LNCAP (cell line): ENCODE data around the gene SCGB3A2.

Experiments used
- TF ChIP-seq, protein P1 (sequence below): fragments of 450-650 bp; IDR thresholded peaks from 2 replicates; pipeline ENCODE4 v1.5.1; 2017; ENCODE audit warnings: mild to moderate bottlenecking

The SCGB3A2 gene

DNA sequence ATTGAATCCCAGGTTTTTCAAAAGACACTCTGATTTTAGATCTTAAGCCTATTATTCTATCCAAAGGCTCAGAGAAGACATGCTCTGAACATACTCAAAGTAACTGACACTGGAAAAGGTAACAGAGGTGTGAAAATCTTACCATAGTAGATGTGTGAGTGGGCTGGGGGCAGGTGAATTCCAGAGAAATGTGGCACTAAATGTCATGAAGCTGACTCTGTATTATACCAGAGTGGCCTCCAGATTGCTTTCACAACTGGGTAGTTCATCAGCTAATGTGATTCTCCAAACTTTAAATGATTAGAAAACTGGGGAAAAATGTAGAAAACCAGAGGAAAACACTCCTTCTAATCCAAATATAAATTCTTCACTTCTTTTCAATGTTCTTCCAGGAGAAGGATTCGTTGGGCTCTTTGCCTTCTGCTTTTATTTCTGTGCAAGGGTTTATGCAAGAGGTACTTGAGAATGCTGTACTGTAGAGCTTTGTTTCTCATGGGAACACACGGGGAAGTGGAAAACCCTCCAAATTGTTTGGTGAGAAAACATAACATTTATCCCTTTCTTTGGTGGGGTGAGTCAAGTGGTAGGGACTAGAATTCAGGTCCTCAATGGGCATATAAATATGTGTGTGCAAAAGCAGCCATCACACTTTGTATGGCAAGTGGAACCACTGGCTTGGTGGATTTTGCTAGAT, at the start of gene SCGB3A2:
Gene SCGB3A2, plus strand, starts transcription at position 646 of the 694 bp plus-strand sequence. CDS start 93 bp downstream, outside the sequence.
- TF ChIP-seq, protein P1, sequence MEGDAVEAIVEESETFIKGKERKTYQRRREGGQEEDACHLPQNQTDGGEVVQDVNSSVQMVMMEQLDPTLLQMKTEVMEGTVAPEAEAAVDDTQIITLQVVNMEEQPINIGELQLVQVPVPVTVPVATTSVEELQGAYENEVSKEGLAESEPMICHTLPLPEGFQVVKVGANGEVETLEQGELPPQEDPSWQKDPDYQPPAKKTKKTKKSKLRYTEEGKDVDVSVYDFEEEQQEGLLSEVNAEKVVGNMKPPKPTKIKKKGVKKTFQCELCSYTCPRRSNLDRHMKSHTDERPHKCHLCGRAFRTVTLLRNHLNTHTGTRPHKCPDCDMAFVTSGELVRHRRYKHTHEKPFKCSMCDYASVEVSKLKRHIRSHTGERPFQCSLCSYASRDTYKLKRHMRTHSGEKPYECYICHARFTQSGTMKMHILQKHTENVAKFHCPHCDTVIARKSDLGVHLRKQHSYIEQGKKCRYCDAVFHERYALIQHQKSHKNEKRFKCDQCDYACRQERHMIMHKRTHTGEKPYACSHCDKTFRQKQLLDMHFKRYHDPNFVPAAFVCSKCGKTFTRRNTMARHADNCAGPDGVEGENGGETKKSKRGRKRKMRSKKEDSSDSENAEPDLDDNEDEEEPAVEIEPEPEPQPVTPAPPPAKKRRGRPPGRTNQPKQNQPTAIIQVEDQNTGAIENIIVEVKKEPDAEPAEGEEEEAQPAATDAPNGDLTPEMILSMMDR, result no peak

DNA sequence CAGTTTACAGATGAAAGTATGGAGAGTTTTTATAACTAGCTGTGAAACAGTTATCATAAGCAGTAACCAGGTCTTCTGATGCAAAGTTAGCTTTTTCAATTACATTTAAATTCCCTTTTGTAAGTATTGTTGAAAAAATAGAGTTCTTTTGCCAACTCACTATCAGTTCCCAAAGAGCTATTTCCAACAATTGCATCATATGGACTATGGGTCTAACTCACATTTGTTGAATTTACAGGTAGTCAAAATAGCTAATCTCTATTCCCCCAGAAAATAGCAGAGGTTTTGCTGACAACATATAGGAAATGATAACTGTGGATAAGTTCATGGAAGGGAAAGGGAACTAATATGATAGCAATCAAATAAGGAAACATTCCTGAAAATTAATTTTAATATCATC, 48.5 kb upstream of the SCGB3A2 start:
- TF ChIP-seq, protein P1, result no peak

GRCh38 chr5:147831465-147831864, 47.0 kb upstream of the SCGB3A2 start, which contains the start of gene SPINK1:
SPINK1 (minus strand) TSS chr5:147831671; CDS start chr5:147831577, 94 bp downstream.
- TF ChIP-seq, protein P1, result no peak

DNA sequence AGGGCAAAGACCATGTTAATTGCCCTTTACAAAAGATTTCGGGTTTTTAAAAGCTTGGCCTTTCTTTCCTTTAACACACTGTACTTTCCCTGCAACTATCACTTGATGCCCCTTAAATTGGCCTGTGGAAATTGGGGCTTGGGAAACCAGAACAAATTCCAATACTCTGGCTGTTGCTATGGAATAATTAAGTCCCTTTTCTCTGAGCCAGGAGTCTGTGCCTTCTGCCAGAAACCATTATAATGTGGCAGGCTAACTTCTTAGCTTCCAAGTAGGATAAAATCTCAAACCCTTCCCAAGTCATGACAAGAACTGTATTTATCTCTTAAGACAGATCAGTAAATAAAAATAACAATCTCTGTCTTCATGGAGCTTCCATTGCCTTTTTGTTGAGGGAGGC, 46.0 kb upstream of the SCGB3A2 start:
- TF ChIP-seq, protein P1, result no peak

- TF ChIP-seq, protein P1, result no peak
Observed at GRCh38 chr5:147835386-147835798, 43.1 kb upstream of the SCGB3A2 start.

GRCh38 chr5:147836439-147836838, 42.1 kb upstream of the SCGB3A2 start:
- TF ChIP-seq, protein P1, result no peak

DNA sequence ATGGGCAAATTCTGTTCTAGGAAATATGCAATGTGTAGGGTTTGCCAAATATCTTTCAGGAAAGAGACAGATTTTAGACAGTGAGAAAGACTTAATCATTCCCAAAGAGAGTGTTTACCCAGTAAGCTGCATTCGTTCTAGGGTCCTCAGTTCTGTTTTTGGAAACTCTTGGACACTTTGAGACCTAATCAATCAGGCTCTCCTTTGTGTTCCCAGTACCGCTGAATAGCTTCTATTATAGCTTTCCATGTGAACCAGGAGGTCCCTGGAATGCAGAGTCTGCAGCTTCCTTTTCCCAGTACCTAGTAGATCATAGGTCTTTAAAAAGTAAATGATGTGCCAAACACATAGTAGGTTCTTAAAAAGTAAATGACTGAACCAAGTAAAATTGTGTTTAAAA, 35.6 kb upstream of the SCGB3A2 start:
- TF ChIP-seq, protein P1, result no peak
